ENCODE measurements around the gene ZNF302.

- no peak for TF ChIP-seq POLR2A (IDR thresholded peaks at IDR 0.05)
- TF ChIP-seq, protein P1, sequence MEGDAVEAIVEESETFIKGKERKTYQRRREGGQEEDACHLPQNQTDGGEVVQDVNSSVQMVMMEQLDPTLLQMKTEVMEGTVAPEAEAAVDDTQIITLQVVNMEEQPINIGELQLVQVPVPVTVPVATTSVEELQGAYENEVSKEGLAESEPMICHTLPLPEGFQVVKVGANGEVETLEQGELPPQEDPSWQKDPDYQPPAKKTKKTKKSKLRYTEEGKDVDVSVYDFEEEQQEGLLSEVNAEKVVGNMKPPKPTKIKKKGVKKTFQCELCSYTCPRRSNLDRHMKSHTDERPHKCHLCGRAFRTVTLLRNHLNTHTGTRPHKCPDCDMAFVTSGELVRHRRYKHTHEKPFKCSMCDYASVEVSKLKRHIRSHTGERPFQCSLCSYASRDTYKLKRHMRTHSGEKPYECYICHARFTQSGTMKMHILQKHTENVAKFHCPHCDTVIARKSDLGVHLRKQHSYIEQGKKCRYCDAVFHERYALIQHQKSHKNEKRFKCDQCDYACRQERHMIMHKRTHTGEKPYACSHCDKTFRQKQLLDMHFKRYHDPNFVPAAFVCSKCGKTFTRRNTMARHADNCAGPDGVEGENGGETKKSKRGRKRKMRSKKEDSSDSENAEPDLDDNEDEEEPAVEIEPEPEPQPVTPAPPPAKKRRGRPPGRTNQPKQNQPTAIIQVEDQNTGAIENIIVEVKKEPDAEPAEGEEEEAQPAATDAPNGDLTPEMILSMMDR (IDR thresholded peaks at IDR 0.05 in 4 of 5, conservative IDR thresholded peaks at IDR 0.05 in 1 of 5): no peak
Observed at GRCh38 chr19:34664168-34664567, 13.3 kb upstream of the ZNF302 start.
